Ovary (tissue), 3 donors: ENCODE measurements around the gene DLG1.

Source experiments
- POLR2A ChIP-seq: fragments of 450-650 bp; IDR thresholded peaks from one replicate; pipeline ENCODE4 v1.6.1; 2017; ENCODE audit warnings: antibody characterized with exemption, mild to moderate bottlenecking, moderate library complexity
- TF ChIP-seq, protein P1 (sequence below), 3 donors: fragments of 450-650 bp in 2 of 3; fragments of 200-600 bp in 1 of 3; IDR thresholded peaks; one replicate each; pipeline versions ENCODE4 v1.5.1 to v1.8.0; 2016 to 2022; ENCODE audit warnings: antibody characterized with exemption in 3 of 3, mild to moderate bottlenecking in 1 of 3
- donor health status: DM: no; HTN: no; CAD: no.

- TF ChIP-seq POLR2A: no peak
- TF ChIP-seq, protein P1, sequence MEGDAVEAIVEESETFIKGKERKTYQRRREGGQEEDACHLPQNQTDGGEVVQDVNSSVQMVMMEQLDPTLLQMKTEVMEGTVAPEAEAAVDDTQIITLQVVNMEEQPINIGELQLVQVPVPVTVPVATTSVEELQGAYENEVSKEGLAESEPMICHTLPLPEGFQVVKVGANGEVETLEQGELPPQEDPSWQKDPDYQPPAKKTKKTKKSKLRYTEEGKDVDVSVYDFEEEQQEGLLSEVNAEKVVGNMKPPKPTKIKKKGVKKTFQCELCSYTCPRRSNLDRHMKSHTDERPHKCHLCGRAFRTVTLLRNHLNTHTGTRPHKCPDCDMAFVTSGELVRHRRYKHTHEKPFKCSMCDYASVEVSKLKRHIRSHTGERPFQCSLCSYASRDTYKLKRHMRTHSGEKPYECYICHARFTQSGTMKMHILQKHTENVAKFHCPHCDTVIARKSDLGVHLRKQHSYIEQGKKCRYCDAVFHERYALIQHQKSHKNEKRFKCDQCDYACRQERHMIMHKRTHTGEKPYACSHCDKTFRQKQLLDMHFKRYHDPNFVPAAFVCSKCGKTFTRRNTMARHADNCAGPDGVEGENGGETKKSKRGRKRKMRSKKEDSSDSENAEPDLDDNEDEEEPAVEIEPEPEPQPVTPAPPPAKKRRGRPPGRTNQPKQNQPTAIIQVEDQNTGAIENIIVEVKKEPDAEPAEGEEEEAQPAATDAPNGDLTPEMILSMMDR (IDR thresholded peaks at IDR 0.05): no peak
Observed at GRCh38 chr3:197012540-197012883, 285.9 kb downstream of the DLG1 start.
